PFSK-1 (cell line): ENCODE measurements around the gene FUT8.

ENCODE experiments used
- SIN3A ChIP-seq: IDR thresholded peaks from 2 replicates; pipeline ENCODE4 v1.6.1; 2012; ENCODE audit warnings: mild to moderate bottlenecking, low read length, moderate library complexity, borderline replicate concordance; ENCODE audit not compliant: insufficient read depth
- TAF1 ChIP-seq: IDR thresholded peaks from 2 replicates; pipeline ENCODE4 v1.6.1; 2012; ENCODE audit warnings: low read length, control low read depth, borderline replicate concordance; ENCODE audit not compliant: insufficient read depth
- TF ChIP-seq, protein P1 (sequence below), 2 experiments: IDR thresholded peaks; 2 replicates each; pipeline versions ENCODE4 v1.6.1 to v1.8.0; 2011 to 2012; ENCODE audit warnings: low read depth in 2 of 2, low read length in 2 of 2, control low read depth in 1 of 2, inconsistent platforms in 1 of 2, mild to moderate bottlenecking in 1 of 2, moderate library complexity in 1 of 2; ENCODE audit not compliant: insufficient read depth in 1 of 2

DNA sequence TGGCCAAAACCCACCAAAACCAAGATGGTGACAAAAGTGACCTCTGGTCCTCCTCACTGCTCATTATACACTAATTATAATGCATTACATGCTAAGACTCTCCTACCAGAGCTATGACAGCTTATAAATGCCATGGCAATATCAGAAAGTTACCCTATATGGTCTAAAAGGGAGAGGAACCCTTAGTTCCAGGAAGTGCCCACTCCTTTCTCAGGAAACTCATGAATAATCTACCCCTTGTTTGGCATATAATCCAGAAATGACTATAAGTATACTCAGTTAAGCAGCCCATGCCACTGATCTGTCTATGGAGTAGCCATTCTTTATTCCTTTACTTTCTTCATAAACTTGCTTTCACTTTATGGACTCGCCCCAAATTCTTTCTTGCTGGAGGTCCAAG lies 43.0 kb upstream of the FUT8 start:
- TF ChIP-seq SIN3A (no peak), TAF1 (no peak)
- TF ChIP-seq, protein P1, sequence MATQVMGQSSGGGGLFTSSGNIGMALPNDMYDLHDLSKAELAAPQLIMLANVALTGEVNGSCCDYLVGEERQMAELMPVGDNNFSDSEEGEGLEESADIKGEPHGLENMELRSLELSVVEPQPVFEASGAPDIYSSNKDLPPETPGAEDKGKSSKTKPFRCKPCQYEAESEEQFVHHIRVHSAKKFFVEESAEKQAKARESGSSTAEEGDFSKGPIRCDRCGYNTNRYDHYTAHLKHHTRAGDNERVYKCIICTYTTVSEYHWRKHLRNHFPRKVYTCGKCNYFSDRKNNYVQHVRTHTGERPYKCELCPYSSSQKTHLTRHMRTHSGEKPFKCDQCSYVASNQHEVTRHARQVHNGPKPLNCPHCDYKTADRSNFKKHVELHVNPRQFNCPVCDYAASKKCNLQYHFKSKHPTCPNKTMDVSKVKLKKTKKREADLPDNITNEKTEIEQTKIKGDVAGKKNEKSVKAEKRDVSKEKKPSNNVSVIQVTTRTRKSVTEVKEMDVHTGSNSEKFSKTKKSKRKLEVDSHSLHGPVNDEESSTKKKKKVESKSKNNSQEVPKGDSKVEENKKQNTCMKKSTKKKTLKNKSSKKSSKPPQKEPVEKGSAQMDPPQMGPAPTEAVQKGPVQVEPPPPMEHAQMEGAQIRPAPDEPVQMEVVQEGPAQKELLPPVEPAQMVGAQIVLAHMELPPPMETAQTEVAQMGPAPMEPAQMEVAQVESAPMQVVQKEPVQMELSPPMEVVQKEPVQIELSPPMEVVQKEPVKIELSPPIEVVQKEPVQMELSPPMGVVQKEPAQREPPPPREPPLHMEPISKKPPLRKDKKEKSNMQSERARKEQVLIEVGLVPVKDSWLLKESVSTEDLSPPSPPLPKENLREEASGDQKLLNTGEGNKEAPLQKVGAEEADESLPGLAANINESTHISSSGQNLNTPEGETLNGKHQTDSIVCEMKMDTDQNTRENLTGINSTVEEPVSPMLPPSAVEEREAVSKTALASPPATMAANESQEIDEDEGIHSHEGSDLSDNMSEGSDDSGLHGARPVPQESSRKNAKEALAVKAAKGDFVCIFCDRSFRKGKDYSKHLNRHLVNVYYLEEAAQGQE (IDR thresholded peaks at IDR 0.05; ENCODE audit: insufficient read depth in 1 of 2, low read depth in 2 of 2, low read length in 2 of 2) = no peak
